HEK293 (cell line): ENCODE results near the gene L3MBTL4.

ENCODE experiments used
- BCL11B ChIP-seq: fragments of 450-650 bp; formaldehyde crosslinking; IDR thresholded peaks from 2 replicates; pipeline ENCODE4 v1.5.1; 2016; ENCODE audit warnings: low read depth, missing biosample characterization, missing genetic modification characterization
- EGR2 ChIP-seq: fragments of 450-650 bp; formaldehyde crosslinking; IDR thresholded peaks from 2 replicates; pipeline ENCODE4 v1.5.1; 2016; ENCODE audit warnings: low read depth, missing biosample characterization, missing genetic modification characterization
- OVOL3 ChIP-seq: fragments of 450-650 bp; formaldehyde crosslinking; IDR thresholded peaks from 2 replicates; pipeline ENCODE4 v1.5.1; 2016; ENCODE audit warnings: missing biosample characterization, missing genetic modification characterization
- PRDM1 ChIP-seq: fragments of 450-650 bp; formaldehyde crosslinking; IDR thresholded peaks from 2 replicates; pipeline ENCODE4; 2016; ENCODE audit warnings: missing biosample characterization, missing genetic modification characterization
- SETDB1 ChIP-seq: IDR thresholded peaks from one replicate; pipeline ENCODE4 v1.6.1; 2017; ENCODE audit warnings: mild to moderate bottlenecking, low read length, moderate library complexity, mixed read lengths; ENCODE audit not compliant: insufficient read length
- SP3 ChIP-seq: fragments of 450-650 bp; formaldehyde crosslinking; IDR thresholded peaks from 2 replicates; pipeline ENCODE4 v1.5.1; 2016; ENCODE audit warnings: missing biosample characterization, missing genetic modification characterization
- ZBTB17 ChIP-seq: fragments of 450-650 bp; formaldehyde crosslinking; IDR thresholded peaks from 2 replicates; pipeline ENCODE4 v1.5.1; 2016; ENCODE audit warnings: missing biosample characterization, missing genetic modification characterization
- ZBTB20 ChIP-seq: fragments of 450-650 bp; formaldehyde crosslinking; IDR thresholded peaks from 2 replicates; pipeline ENCODE4 v1.5.1; 2016; ENCODE audit warnings: missing biosample characterization, missing genetic modification characterization
- ZBTB48 ChIP-seq: fragments of 450-650 bp; formaldehyde crosslinking; IDR thresholded peaks from 2 replicates; pipeline ENCODE4 v1.5.1; 2016; ENCODE audit warnings: missing biosample characterization, missing genetic modification characterization
- ZFP3 ChIP-seq: fragments of 450-650 bp; formaldehyde crosslinking; IDR thresholded peaks from 2 replicates; pipeline ENCODE4 v1.5.1; 2016; ENCODE audit warnings: low read depth, missing biosample characterization, missing genetic modification characterization
- ZNF138 ChIP-seq: fragments of 450-650 bp; formaldehyde crosslinking; IDR thresholded peaks from 2 replicates; pipeline ENCODE4 v1.5.1; 2016; ENCODE audit warnings: missing biosample characterization, missing genetic modification characterization, borderline replicate concordance
- ZNF157 ChIP-seq: fragments of 450-650 bp; formaldehyde crosslinking; IDR thresholded peaks from 2 replicates; pipeline ENCODE4 v1.5.1; 2016; ENCODE audit warnings: missing biosample characterization, missing genetic modification characterization
- ZNF174 ChIP-seq: fragments of 450-650 bp; formaldehyde crosslinking; IDR thresholded peaks from 2 replicates; pipeline ENCODE4 v1.5.0; 2017; ENCODE audit warnings: missing biosample characterization, mild to moderate bottlenecking, missing genetic modification characterization
- ZNF266 ChIP-seq: fragments of 450-650 bp; formaldehyde crosslinking; IDR thresholded peaks from 2 replicates; pipeline ENCODE4 v1.5.1; 2016; ENCODE audit warnings: missing biosample characterization, missing genetic modification characterization, low read depth
- ZNF404 ChIP-seq: fragments of 450-650 bp; formaldehyde crosslinking; IDR thresholded peaks from 2 replicates; pipeline ENCODE4 v1.5.1; 2017; ENCODE audit warnings: missing biosample characterization, missing genetic modification characterization
- ZNF426 ChIP-seq: fragments of 450-650 bp; formaldehyde crosslinking; IDR thresholded peaks from 2 replicates; pipeline ENCODE4 v1.5.1; 2017; ENCODE audit warnings: missing biosample characterization, missing genetic modification characterization, mild to moderate bottlenecking, inconsistent platforms, moderate library complexity
- ZNF514 ChIP-seq: fragments of 450-650 bp; formaldehyde crosslinking; IDR thresholded peaks from 2 replicates; pipeline ENCODE4 v1.5.1; 2016; ENCODE audit warnings: missing biosample characterization, missing genetic modification characterization
- ZNF555 ChIP-seq: fragments of 450-650 bp; formaldehyde crosslinking; conservative IDR thresholded peaks from 2 replicates; pipeline ENCODE4 v1.5.1; 2017; ENCODE audit warnings: missing biosample characterization, mild to moderate bottlenecking, missing genetic modification characterization, inconsistent platforms
- ZNF629 ChIP-seq: fragments of 450-650 bp; formaldehyde crosslinking; IDR thresholded peaks from 2 replicates; pipeline ENCODE4 v1.5.1; 2017; ENCODE audit warnings: missing biosample characterization, missing genetic modification characterization
- ZNF654 ChIP-seq: fragments of 450-650 bp; formaldehyde crosslinking; IDR thresholded peaks from 2 replicates; pipeline ENCODE4 v1.5.1; 2016; ENCODE audit warnings: low read depth, missing biosample characterization, missing genetic modification characterization
- ZNF664 ChIP-seq: fragments of 450-650 bp; formaldehyde crosslinking; IDR thresholded peaks from 2 replicates; pipeline ENCODE4 v1.5.1; 2016; ENCODE audit warnings: missing biosample characterization, missing genetic modification characterization
- ZNF76 ChIP-seq: fragments of 450-650 bp; formaldehyde crosslinking; IDR thresholded peaks from 2 replicates; pipeline ENCODE4; 2016; ENCODE audit warnings: low read depth, missing biosample characterization, missing genetic modification characterization, borderline replicate concordance
- ZNF776 ChIP-seq: fragments of 450-650 bp; formaldehyde crosslinking; IDR thresholded peaks from 2 replicates; pipeline ENCODE4 v1.5.0; 2017; ENCODE audit warnings: missing biosample characterization, missing genetic modification characterization, borderline replicate concordance
- ZNF792 ChIP-seq: fragments of 450-650 bp; formaldehyde crosslinking; IDR thresholded peaks from 2 replicates; pipeline ENCODE4 v1.5.1; 2016; ENCODE audit warnings: missing biosample characterization, missing genetic modification characterization
- ZNF830 ChIP-seq: fragments of 450-650 bp; IDR thresholded peaks from 2 replicates; pipeline ENCODE4 v1.5.0; 2018; ENCODE audit warnings: missing biosample characterization, missing genetic modification characterization, low read depth, mild to moderate bottlenecking, moderate library complexity
- TF ChIP-seq, protein P1 (sequence below): fragments of 450-650 bp; formaldehyde crosslinking; IDR thresholded peaks from 2 replicates; pipeline ENCODE4 v1.5.1; 2016; ENCODE audit warnings: missing biosample characterization, missing genetic modification characterization, low read depth
- TF ChIP-seq, protein P2 (sequence below): fragments of 450-650 bp; formaldehyde crosslinking; IDR thresholded peaks from 2 replicates; pipeline ENCODE4 v1.5.1; 2017; ENCODE audit warnings: missing biosample characterization, missing genetic modification characterization
- TF ChIP-seq, protein P3 (sequence below): fragments of 450-650 bp; formaldehyde crosslinking; IDR thresholded peaks from 2 replicates; pipeline ENCODE4 v1.5.1; 2016; ENCODE audit warnings: missing biosample characterization, missing genetic modification characterization
- TF ChIP-seq, protein P4 (sequence below): fragments of 450-650 bp; formaldehyde crosslinking; conservative IDR thresholded peaks from 2 replicates; pipeline ENCODE4 v1.5.1; 2016; ENCODE audit warnings: low read depth, missing biosample characterization, missing genetic modification characterization
- TF ChIP-seq, protein P5 (sequence below): fragments of 450-650 bp; formaldehyde crosslinking; IDR thresholded peaks from 2 replicates; pipeline ENCODE4 v1.5.1; 2016; ENCODE audit warnings: missing biosample characterization, missing genetic modification characterization

The L3MBTL4 gene

DNA sequence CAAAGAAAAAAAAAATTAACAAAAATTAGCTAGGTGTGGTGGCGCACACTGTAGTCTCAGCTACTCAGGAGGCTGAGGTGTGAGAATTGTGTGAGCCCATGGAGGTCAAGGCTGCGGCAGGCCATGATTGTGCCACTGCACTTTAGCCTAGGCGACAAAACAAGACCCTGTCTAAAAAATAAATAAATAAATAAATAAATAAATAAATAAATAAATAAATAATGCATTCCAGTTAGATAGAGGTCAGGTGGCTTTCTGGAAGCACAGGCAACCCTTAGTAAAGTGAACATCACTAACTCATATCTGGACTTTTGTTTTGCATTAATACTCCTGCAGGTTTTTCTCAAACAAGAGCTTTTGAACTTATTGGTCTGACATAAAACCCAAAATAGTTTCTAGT is 206.8 kb downstream of the L3MBTL4 start (continued):
- TF ChIP-seq ZNF555 (tag by site-specific recombination) = peak; percentile 66
- TF ChIP-seq ZNF514 (tag by site-specific recombination) = no peak
- TF ChIP-seq ZNF776 = no peak
- no peak for TF ChIP-seq ZNF157 (tag by site-specific recombination)
- no peak for TF ChIP-seq BCL11B
- TF ChIP-seq ZBTB20 (tag by site-specific recombination) = no peak
- TF ChIP-seq ZNF654 (tag by site-specific recombination) = no peak
- no peak for TF ChIP-seq ZBTB17 (tag by site-specific recombination)
- peak; percentile 70 for TF ChIP-seq ZNF426 (tag by site-specific recombination)
- TF ChIP-seq SP3 (tag by site-specific recombination) = no peak
- no peak for TF ChIP-seq ZNF792 (tag by site-specific recombination)
- TF ChIP-seq ZNF266 = 0 out of 2 replicates have a peak, but pooled peaks have one; percentile 31
- TF ChIP-seq OVOL3 = no peak
- TF ChIP-seq ZNF138 (tag by site-specific recombination) = no peak
- TF ChIP-seq, protein P1, sequence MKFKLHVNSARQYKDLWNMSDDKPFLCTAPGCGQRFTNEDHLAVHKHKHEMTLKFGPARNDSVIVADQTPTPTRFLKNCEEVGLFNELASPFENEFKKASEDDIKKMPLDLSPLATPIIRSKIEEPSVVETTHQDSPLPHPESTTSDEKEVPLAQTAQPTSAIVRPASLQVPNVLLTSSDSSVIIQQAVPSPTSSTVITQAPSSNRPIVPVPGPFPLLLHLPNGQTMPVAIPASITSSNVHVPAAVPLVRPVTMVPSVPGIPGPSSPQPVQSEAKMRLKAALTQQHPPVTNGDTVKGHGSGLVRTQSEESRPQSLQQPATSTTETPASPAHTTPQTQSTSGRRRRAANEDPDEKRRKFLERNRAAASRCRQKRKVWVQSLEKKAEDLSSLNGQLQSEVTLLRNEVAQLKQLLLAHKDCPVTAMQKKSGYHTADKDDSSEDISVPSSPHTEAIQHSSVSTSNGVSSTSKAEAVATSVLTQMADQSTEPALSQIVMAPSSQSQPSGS (tag by site-specific recombination) = no peak
- TF ChIP-seq ZNF629 (tag by site-specific recombination) = no peak
- TF ChIP-seq, protein P2, sequence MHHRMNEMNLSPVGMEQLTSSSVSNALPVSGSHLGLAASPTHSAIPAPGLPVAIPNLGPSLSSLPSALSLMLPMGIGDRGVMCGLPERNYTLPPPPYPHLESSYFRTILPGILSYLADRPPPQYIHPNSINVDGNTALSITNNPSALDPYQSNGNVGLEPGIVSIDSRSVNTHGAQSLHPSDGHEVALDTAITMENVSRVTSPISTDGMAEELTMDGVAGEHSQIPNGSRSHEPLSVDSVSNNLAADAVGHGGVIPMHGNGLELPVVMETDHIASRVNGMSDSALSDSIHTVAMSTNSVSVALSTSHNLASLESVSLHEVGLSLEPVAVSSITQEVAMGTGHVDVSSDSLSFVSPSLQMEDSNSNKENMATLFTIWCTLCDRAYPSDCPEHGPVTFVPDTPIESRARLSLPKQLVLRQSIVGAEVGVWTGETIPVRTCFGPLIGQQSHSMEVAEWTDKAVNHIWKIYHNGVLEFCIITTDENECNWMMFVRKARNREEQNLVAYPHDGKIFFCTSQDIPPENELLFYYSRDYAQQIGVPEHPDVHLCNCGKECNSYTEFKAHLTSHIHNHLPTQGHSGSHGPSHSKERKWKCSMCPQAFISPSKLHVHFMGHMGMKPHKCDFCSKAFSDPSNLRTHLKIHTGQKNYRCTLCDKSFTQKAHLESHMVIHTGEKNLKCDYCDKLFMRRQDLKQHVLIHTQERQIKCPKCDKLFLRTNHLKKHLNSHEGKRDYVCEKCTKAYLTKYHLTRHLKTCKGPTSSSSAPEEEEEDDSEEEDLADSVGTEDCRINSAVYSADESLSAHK (tag by site-specific recombination) = no peak
- TF ChIP-seq ZNF830 (tag by site-specific recombination) = no peak
- TF ChIP-seq, protein P3, sequence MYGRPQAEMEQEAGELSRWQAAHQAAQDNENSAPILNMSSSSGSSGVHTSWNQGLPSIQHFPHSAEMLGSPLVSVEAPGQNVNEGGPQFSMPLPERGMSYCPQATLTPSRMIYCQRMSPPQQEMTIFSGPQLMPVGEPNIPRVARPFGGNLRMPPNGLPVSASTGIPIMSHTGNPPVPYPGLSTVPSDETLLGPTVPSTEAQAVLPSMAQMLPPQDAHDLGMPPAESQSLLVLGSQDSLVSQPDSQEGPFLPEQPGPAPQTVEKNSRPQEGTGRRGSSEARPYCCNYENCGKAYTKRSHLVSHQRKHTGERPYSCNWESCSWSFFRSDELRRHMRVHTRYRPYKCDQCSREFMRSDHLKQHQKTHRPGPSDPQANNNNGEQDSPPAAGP (tag by site-specific recombination) = no peak
- no peak for TF ChIP-seq PRDM1 (tag by site-specific recombination)
- no peak for TF ChIP-seq ZBTB48 (tag by site-specific recombination)
- TF ChIP-seq, protein P4, sequence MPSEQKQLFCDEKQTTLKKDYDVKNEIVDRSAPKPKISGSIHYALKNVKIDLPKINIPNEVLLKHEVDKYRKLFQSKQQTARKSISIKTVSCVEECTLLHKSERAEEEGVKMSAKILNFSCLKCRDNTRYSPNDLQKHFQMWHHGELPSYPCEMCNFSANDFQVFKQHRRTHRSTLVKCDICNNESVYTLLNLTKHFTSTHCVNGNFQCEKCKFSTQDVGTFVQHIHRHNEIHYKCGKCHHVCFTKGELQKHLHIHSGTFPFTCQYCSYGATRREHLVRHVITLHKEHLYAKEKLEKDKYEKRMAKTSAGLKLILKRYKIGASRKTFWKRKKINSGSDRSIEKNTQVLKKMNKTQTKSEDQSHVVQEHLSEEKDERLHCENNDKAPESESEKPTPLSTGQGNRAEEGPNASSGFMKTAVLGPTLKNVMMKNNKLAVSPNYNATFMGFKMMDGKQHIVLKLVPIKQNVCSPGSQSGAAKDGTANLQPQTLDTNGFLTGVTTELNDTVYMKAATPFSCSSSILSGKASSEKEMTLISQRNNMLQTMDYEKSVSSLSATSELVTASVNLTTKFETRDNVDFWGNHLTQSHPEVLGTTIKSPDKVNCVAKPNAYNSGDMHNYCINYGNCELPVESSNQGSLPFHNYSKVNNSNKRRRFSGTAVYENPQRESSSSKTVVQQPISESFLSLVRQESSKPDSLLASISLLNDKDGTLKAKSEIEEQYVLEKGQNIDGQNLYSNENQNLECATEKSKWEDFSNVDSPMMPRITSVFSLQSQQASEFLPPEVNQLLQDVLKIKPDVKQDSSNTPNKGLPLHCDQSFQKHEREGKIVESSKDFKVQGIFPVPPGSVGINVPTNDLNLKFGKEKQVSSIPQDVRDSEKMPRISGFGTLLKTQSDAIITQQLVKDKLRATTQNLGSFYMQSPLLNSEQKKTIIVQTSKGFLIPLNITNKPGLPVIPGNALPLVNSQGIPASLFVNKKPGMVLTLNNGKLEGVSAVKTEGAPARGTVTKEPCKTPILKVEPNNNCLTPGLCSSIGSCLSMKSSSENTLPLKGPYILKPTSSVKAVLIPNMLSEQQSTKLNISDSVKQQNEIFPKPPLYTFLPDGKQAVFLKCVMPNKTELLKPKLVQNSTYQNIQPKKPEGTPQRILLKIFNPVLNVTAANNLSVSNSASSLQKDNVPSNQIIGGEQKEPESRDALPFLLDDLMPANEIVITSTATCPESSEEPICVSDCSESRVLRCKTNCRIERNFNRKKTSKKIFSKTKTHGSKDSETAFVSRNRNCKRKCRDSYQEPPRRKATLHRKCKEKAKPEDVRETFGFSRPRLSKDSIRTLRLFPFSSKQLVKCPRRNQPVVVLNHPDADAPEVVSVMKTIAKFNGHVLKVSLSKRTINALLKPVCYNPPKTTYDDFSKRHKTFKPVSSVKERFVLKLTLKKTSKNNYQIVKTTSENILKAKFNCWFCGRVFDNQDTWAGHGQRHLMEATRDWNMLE (tag by site-specific recombination) = peak; percentile 79
- TF ChIP-seq, protein P5, sequence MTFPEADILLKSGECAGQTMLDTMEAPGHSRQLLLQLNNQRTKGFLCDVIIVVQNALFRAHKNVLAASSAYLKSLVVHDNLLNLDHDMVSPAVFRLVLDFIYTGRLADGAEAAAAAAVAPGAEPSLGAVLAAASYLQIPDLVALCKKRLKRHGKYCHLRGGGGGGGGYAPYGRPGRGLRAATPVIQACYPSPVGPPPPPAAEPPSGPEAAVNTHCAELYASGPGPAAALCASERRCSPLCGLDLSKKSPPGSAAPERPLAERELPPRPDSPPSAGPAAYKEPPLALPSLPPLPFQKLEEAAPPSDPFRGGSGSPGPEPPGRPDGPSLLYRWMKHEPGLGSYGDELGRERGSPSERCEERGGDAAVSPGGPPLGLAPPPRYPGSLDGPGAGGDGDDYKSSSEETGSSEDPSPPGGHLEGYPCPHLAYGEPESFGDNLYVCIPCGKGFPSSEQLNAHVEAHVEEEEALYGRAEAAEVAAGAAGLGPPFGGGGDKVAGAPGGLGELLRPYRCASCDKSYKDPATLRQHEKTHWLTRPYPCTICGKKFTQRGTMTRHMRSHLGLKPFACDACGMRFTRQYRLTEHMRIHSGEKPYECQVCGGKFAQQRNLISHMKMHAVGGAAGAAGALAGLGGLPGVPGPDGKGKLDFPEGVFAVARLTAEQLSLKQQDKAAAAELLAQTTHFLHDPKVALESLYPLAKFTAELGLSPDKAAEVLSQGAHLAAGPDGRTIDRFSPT (tag by site-specific recombination) = no peak
- peak; percentile 48; the same call in 1 of the 2 replicates for TF ChIP-seq ZNF664 (tag by site-specific recombination)
- no peak for TF ChIP-seq SETDB1
- TF ChIP-seq ZNF174 (tag by site-specific recombination) = no peak
- TF ChIP-seq EGR2 (tag by site-specific recombination) = no peak
- no peak for TF ChIP-seq ZFP3 (tag by site-specific recombination)
- no peak for TF ChIP-seq ZNF76
- no peak for TF ChIP-seq ZNF404 (tag by site-specific recombination)
